HCT116 (cell line): ENCODE measurements around the gene EXD3. TPM values are rescaled to one million over a fixed set of nuclear protein-coding genes. Genes with fewer than 3 reads are reported as not detected.

Experiments used
- ATAC-seq: fragments of 200-7000 bp; cut with Tn5 transposase; 2 replicates; pipeline ENCODE4 v1.9.1; 2020; ENCODE audit warnings: mild to moderate bottlenecking, moderate library complexity
- BruUV-seq: library from RNA; stranded (reverse); fragments of 400-500 nt; replicated peaks from 2 replicates; lab custom pipeline; 2021; lab: Mats Ljungman, UMichigan
- CTCF ChIA-PET: fragments of 300-600 bp; sonication (Branson Sonifier 250); formaldehyde crosslinking; loops from one replicate; lab custom pipeline; 2021; ENCODE audit warnings: antibody characterized with exemption; lab: Charles Lee
- POLR2A ChIA-PET: fragments of 300-600, 350-600 bp; sonication (Branson Sonifier 250); formaldehyde crosslinking; loops from one replicate; lab custom pipeline; 2021; ENCODE audit warnings: antibody characterized with exemption; lab: Charles Lee
- RAD21 ChIA-PET, 2 experiments: fragments of 300-600 bp; sonication (Branson Sonifier 250); formaldehyde crosslinking; loops; one replicate each; lab custom pipeline; 2023; ENCODE audit warnings: low total read pairs in 2 of 2; ENCODE audit not compliant: uncharacterized antibody in 2 of 2, unreplicated experiment in 2 of 2, low non-redundant PET in 1 of 2; lab: Charles Lee
- DNase-seq: peaks from one replicate; pipeline ENCODE4 v3.0.0-alpha.2; 2010; ENCODE audit warnings: low read depth, low spot score
- H2AFZ ChIP-seq: fragments of 200-600 bp; shearing (Covaris generic), sonication (generic); 2 replicates; pipeline ENCODE4 v1.6.1; 2017; ENCODE audit warnings: low read depth, mixed run types, mixed read lengths, antibody characterized with exemption, low read length; ENCODE audit not compliant: poor library complexity, severe bottlenecking
- H3K27ac ChIP-seq: 2 replicates; pipeline ENCODE4 v1.5.1; 2012; ENCODE audit warnings: low read depth, low read length
- H3K27me3 ChIP-seq: fragments of 200-600 bp; sonication (generic); 2 replicates; pipeline ENCODE4 v1.6.1; 2016; ENCODE audit warnings: mixed run types, low read length, mixed read lengths; ENCODE audit not compliant: insufficient read depth
- H3K36me3 ChIP-seq, 2 experiments: fragments of 200-500 bp in 1 of 2; fragments of 200-600 bp in 1 of 2; sonication (Bioruptor generic) in 1 of 2; sonication (generic) in 1 of 2; 2 replicates each; pipeline versions ENCODE4 v1.5.1 to v1.6.1; 2014 to 2016; ENCODE audit warnings: low read length in 2 of 2, inconsistent platforms in 1 of 2, mixed read lengths in 1 of 2, mixed run types in 1 of 2; ENCODE audit not compliant: insufficient read depth in 2 of 2, control insufficient read depth in 1 of 2
- H3K4me1 ChIP-seq, 2 experiments: fragments of 200-600 bp in 1 of 2; sonication (generic) in 1 of 2; 2 replicates each; pipeline versions ENCODE4 v1.5.1 to v1.6.1; 2012 to 2017; ENCODE audit warnings: low read length in 2 of 2, inconsistent platforms in 1 of 2, mild to moderate bottlenecking in 1 of 2, mixed read lengths in 1 of 2, mixed run types in 1 of 2, moderate library complexity in 1 of 2; ENCODE audit not compliant: insufficient read depth in 2 of 2, control insufficient read depth in 1 of 2
- H3K4me2 ChIP-seq: fragments of 200-600 bp; sonication (generic); 2 replicates; pipeline ENCODE4 v1.6.1; 2017; ENCODE audit warnings: mixed run types, low read length, mixed read lengths
- H3K4me3 ChIP-seq, 2 experiments: fragments of 200-600 bp in 1 of 2; sonication (generic) in 1 of 2; replicated peaks in 1 of 2; 2 replicates each; pipeline ENCODE4 v1.5.1; 2011 to 2016; ENCODE audit warnings: low read length in 2 of 2, control low read depth in 1 of 2, low read depth in 1 of 2, mild to moderate bottlenecking in 1 of 2, mixed read lengths in 1 of 2, mixed run types in 1 of 2
- H3K79me2 ChIP-seq: fragments of 200-600 bp; sonication (generic); 2 replicates; pipeline ENCODE4 v1.6.1; 2017; ENCODE audit warnings: mild to moderate bottlenecking, mixed run types, low read length, moderate library complexity, mixed read lengths; ENCODE audit not compliant: insufficient read depth
- H3K9ac ChIP-seq: fragments of 200-600 bp; sonication (generic); 2 replicates; pipeline ENCODE4 v1.6.1; 2016; ENCODE audit warnings: low read length, mixed read lengths
- H3K9me2 ChIP-seq: fragments of 200-600 bp; sonication (generic), shearing (Covaris generic); 2 replicates; pipeline ENCODE4 v1.6.1; 2017; ENCODE audit warnings: mixed run types, mild to moderate bottlenecking, moderate library complexity; ENCODE audit not compliant: insufficient read depth
- H3K9me3 ChIP-seq, 2 experiments: fragments of 200-500 bp in 1 of 2; fragments of 200-600 bp in 1 of 2; sonication (Bioruptor generic) in 1 of 2; sonication (generic) in 1 of 2; 2 replicates each; pipeline ENCODE4 v1.6.1; 2014 to 2017; ENCODE audit warnings: low read length in 2 of 2, mixed read lengths in 2 of 2, inconsistent platforms in 1 of 2, low read depth in 1 of 2, mild to moderate bottlenecking in 1 of 2, mixed run types in 1 of 2, moderate library complexity in 1 of 2; ENCODE audit not compliant: control insufficient read depth in 1 of 2, insufficient read depth in 1 of 2
- H4K20me1 ChIP-seq: fragments of 200-600 bp; sonication (generic), shearing (Covaris generic); 2 replicates; pipeline ENCODE4 v1.6.1; 2017; ENCODE audit warnings: mixed run types, mild to moderate bottlenecking, moderate library complexity; ENCODE audit not compliant: insufficient read depth
- ATF3 ChIP-seq: IDR thresholded peaks from 2 replicates; pipeline ENCODE4 v1.6.1; 2012
- CEBPB ChIP-seq: IDR thresholded peaks from 2 replicates; pipeline ENCODE4 v1.6.1; 2012; ENCODE audit warnings: low read depth
- CTCF ChIP-seq, 3 experiments: fragments of 200-600 bp in 1 of 3; sonication (generic) in 1 of 3; IDR thresholded peaks in 2 of 3; conservative IDR thresholded peaks in 1 of 3; 2 replicates each; pipeline ENCODE4 v1.5.1; 2012 to 2017; ENCODE audit warnings: low read depth in 2 of 3, low read length in 2 of 3, antibody characterized with exemption in 1 of 3, borderline replicate concordance in 1 of 3, control low read depth in 1 of 3, mild to moderate bottlenecking in 1 of 3, mixed read lengths in 1 of 3, mixed run types in 1 of 3, moderate library complexity in 1 of 3; ENCODE audit not compliant: insufficient read depth in 1 of 3
- EGR1 ChIP-seq: IDR thresholded peaks from 2 replicates; pipeline ENCODE4 v1.6.1; 2012; ENCODE audit warnings: low read depth
- EZH2phosphoT487 ChIP-seq: fragments of 200-600 bp; IDR thresholded peaks from 2 replicates; pipeline ENCODE4 v1.6.1; 2018; ENCODE audit warnings: antibody characterized with exemption, borderline replicate concordance
- FOSL1 ChIP-seq: IDR thresholded peaks from 2 replicates; pipeline ENCODE4 v1.6.1; 2012; ENCODE audit warnings: low read depth
- JUND ChIP-seq: IDR thresholded peaks from 2 replicates; pipeline ENCODE4 v1.6.1; 2012
- POLR2A ChIP-seq: IDR thresholded peaks from 2 replicates; pipeline ENCODE4 v1.7.0; 2011; ENCODE audit warnings: borderline replicate concordance; ENCODE audit not compliant: insufficient read depth, insufficient read length; ENCODE audit errors: extremely low read depth
- POLR2AphosphoS5 ChIP-seq: IDR thresholded peaks from 2 replicates; pipeline ENCODE4 v1.6.1; 2011; ENCODE audit warnings: mild to moderate bottlenecking, low read depth, low read length, moderate library complexity
- REST ChIP-seq: IDR thresholded peaks from 2 replicates; pipeline ENCODE4 v1.6.1; 2012; ENCODE audit warnings: low read depth
- SIN3A ChIP-seq: IDR thresholded peaks from 2 replicates; pipeline ENCODE4 v1.6.1; 2012; ENCODE audit warnings: low read depth
- SRF ChIP-seq: IDR thresholded peaks from 2 replicates; pipeline ENCODE4 v1.6.1; 2012; ENCODE audit warnings: low read depth
- TCF7L2 ChIP-seq: IDR thresholded peaks from 2 replicates; pipeline ENCODE4 v1.7.0; 2011; ENCODE audit warnings: borderline replicate concordance, inconsistent platforms; ENCODE audit not compliant: insufficient read depth, insufficient read length; ENCODE audit errors: extremely low read depth
- ZFX ChIP-seq: fragments of 450-650 bp; IDR thresholded peaks from 2 replicates; pipeline ENCODE4 v1.6.1; 2017
- intact Hi-C: fragments of 100-400 bp; cut with micrococcal nuclease; formaldehyde crosslinking; loops from 2 replicates; pipeline ENCODE4 v1.10.0; 2022
- total RNA-seq: library from RNA; stranded (reverse); gene quantifications from one replicate; pipeline ENCODE4 v1.2.1, GENCODE V29; 2021; ENCODE audit not compliant: unreplicated experiment
- TF ChIP-seq, protein P1 (sequence below): IDR thresholded peaks from 2 replicates; pipeline ENCODE4 v1.6.1; 2012

The EXD3 gene
- total RNA-seq, 1 experiment from 2014 or later = 25.4 TPM

GRCh38 chr9:137405677-137406081 is 17.3 kb downstream of the EXD3 start:
- intact Hi-C loops = loop anchor here (2.0 kb wide), 2 partner anchors 105 to 119 kb away; no protein-coding TSS in a partner anchor
- CTCF ChIA-PET = no interaction called here
- POLR2A ChIA-PET = no interaction called here

GRCh38 chr9:137404961-137405567 is 17.9 kb downstream of the EXD3 start:
- RAD21 ChIA-PET = no interaction called here
- no TSS peak for BruUV-seq
- Histone ChIP-seq H3K9ac (no peak overlapping the region), H3K9me3 (no peaks in the 10 kb centered on the region), H4K20me1 (no peaks in the 10 kb centered on the region), H2AFZ (no peak overlapping the region), H3K27ac (no peak overlapping the region), H3K9me2 (no peaks in the 10 kb centered on the region), H3K4me2 (no peak overlapping the region), H3K27me3 (no peaks in the 10 kb centered on the region), H3K79me2 (no peaks in the 10 kb centered on the region), H3K4me3 (no peak overlapping the region), H3K36me3 (no peaks in the 10 kb centered on the region), H3K4me1 (peaks cover 8 to 31% of the 10 kb centered on the region in 2 experiments)
- CTCF ChIA-PET = no interaction called here
- POLR2A ChIA-PET = no interaction called here
- ATAC-seq = no peak
- intact Hi-C loops = no loop called here
- DNase-seq = no peak
- TF ChIP-seq CEBPB = no peak
- no peak for TF ChIP-seq POLR2AphosphoS5
- TF ChIP-seq, protein P1, sequence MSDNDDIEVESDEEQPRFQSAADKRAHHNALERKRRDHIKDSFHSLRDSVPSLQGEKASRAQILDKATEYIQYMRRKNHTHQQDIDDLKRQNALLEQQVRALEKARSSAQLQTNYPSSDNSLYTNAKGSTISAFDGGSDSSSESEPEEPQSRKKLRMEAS = no peak
- TF ChIP-seq REST = no peak
- no peak for TF ChIP-seq EGR1
- TF ChIP-seq EZH2phosphoT487 = no peak
- TF ChIP-seq SRF = no peak
- TF ChIP-seq SIN3A = no peak
- TF ChIP-seq POLR2A = no peak
- TF ChIP-seq CTCF (IDR thresholded peaks at IDR 0.05 in 2 of 3, conservative IDR thresholded peaks at IDR 0.05 in 1 of 3; ENCODE audit: borderline replicate concordance in 1 of 3, insufficient read depth in 1 of 3, low read depth in 2 of 3, low read length in 2 of 3) = no peak
- no peak for TF ChIP-seq JUND
- no peak for TF ChIP-seq ZFX

More at GRCh38 chr9:137405677-137406081, 17.3 kb downstream of the EXD3 start:
- Histone ChIP-seq H3K27me3 (no peaks in the 10 kb centered on the region), H3K9me3 (no peaks in the 10 kb centered on the region), H3K9ac (no peak overlapping the region), H3K4me1 (peaks cover 14 to 37% of the 10 kb centered on the region in 2 experiments), H4K20me1 (no peaks in the 10 kb centered on the region), H2AFZ (no peak overlapping the region), H3K4me2 (no peak overlapping the region), H3K4me3 (no peak overlapping the region), H3K79me2 (no peaks in the 10 kb centered on the region; the same call in 1 of the 2 replicates), H3K27ac (no peak overlapping the region), H3K9me2 (no peaks in the 10 kb centered on the region), H3K36me3 (no peaks in the 10 kb centered on the region)
- RAD21 ChIA-PET = interaction anchor here in 1 of 2 experiments (0.7 kb wide), 1 partner anchor 103 kb away, joined by 3 read pairs; the partner anchor contains the start of gene NRARP
- DNase-seq (no peak), ATAC-seq (no peak)
- no peak for TF ChIP-seq EZH2phosphoT487
- TF ChIP-seq TCF7L2 = no peak
- TF ChIP-seq ATF3 = no peak
- no peak for TF ChIP-seq FOSL1
- no TSS peak for BruUV-seq
